Amniotic epithelial cell (primary cell): Measurements from ENCODE around the gene TRIP4.
A peak's percentile ranks its signal among the peaks of the same experiment; 100 is the strongest.
"Not testable (repeated sequence)": the region's sequence is repeated elsewhere in the genome, so short reads cannot be mapped to it uniquely, and the experiment has no call there.

Experiments used
- DNase-seq: peaks from one replicate; pipeline ENCODE4 v3.0.0-alpha.2; 2010; ENCODE audit warnings: low read depth

TRIP4 gene

DNA sequence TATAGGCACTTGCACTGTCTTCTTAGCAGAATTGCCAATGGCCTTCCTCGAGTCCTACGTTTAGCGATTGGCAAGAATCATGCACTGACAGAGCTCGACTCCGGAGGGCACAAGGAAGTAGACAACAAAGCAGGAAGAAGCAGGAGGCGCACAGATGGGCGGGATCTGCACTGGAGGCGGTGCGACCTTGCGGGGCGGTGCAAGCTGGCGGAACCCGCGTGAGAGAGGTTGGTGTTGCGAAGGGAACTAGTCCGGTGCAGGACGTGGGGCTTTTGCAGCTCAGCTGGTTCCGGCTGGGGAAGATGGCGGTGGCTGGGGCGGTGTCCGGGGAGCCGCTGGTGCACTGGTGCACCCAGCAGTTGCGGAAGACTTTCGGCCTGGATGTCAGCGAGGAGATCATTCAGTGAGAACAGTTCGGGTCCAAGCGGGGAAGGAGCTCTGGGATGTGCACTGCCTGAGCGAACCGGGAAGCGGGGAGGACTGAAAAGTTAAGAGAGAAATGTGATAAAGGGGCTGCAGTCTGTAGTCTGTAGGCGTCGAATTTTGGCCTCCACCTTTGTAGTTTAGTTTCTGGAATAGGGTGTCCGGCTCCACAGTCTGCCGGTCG is at the start of gene TRIP4:
Gene TRIP4, plus strand, starts transcription at position 275 of the 607 bp plus-strand sequence. Its CDS starts 28 bp downstream, at position 303.
- peak; percentile 98 for DNase-seq

DNA sequence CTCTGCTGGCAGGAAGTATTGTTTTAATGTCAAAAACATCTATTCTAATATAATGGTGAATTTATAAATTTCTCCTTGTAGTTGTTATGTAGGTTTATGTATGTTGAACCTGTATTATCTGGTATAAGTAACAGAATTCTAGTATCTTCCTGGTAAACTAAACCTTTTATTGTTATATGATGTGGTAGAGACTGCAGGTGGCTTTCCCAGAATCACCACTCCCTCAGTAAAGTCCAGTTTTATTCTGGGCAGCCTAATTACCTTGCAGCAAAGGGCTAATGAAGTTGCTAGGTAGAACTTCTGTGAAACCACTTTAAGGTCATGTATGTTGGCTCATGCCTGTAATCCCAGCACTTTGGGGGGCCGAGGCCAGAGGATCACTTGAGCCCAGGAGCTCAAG is 47.3 kb upstream of the TRIP4 start:
- no peak for DNase-seq

GRCh38 chr15:64341961-64342360 is 45.7 kb upstream of the TRIP4 start:
- no peak for DNase-seq

DNA sequence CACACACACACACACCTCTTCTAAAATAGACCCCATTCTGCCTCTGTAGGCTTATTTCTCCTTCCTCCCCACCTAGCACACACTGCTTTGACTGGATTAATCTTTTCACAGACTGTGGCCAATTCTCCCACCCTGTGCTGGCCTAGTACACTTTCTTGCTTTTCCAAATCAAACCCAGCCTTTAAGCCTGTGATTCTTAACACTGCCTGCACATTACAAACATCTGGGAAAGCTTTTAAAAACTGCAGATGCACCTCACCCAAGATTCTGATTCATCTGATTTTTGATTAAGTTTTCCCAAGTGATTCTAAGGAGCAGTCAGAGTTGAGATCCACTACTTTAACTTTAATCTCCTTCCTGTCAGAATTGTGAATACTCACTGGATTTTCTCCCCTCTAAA is 44.4 kb upstream of the TRIP4 start:
- no peak for DNase-seq

- DNase-seq = no peak
Measured at GRCh38 chr15:64343841-64344240, 43.8 kb upstream of the TRIP4 start.

DNA sequence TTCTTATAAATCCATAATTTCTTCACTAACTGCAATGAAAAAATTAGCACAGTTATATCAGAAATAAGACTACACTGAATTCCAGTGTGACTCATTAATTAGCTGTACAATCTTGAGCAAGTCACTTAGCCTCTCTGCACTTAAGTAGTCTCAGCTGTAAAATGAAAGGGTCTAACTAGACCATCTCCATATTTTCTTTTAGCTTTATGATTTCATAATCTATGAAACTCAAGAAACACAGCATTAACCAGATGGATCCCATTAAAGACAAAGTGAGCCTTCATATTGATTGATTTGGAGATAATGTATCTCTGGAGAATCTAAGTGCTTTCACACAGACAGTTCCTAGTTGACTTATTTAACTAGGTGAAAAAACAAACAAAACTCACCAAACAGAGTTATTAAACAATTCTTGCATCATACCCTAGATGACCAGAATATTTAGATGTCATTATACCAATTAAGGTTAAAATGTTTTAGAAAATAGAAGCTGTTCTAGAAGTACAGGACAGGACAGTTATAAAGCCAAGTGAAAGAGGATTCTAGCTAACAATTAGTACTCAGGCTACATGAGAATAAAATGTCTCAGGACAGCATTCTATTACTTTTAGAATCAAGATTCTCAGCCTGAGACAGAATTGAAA is 42.9 kb upstream of the TRIP4 start:
- DNase-seq = peak; percentile 52

DNA sequence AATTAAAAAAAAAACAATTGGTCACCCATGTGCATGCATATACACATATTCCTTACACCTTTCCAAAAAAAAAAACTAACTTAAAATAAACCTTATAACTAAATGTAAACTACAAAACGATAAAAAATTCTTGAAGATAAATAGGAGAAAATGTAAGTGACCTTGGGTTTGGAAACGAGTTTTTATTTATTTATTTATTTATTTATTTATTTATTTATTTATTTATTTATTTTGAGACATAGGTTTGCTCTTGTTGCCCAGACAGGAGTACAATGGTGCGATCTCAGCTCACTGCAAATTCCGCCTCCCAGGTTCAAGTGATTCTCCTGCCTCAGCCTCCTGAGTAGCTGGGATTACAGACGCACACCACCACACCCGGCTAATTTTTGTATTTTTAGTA is 41.4 kb upstream of the TRIP4 start:
- not testable (repeated sequence) for DNase-seq

DNA sequence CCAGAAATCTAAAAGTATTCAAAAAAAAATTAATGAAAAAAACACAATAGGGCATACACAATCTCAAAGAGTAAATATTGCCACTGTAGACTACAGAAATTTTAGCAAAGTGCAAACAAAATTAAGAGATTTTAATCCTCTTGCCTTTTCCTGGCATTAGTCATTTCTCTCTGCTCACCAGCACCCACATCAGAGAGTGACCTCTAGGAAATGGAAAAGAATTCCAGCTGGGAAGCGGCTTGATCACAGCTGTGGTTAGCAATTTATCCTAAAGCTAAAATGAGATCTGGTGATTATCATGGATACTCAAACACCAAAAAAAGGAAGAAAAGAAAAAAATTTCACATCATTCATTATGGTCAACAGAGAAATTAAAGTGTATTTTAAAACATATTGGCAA is 39.2 kb upstream of the TRIP4 start:
- DNase-seq = no peak

GRCh38 chr15:64349375-64349774 is 38.3 kb upstream of the TRIP4 start:
- DNase-seq = no peak

DNA sequence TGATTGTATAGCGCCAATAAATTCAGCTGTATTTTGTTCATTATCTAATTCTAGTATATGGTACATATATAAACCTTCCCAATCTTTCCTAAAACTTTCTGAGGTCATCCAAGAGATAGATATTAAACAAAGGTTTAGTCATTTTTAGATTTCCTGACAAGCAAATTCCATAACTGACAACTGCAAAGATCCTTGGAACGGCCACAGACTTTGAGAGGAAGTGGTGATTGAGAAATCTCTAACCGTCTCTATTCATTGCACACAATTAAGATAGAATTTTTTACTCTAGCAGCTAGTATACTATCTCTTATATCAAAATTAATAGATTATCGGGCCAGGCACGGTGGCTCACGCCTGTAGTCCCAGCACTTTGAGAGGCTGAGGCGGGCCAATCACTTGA is 36.4 kb upstream of the TRIP4 start:
- no peak for DNase-seq

GRCh38 chr15:64354688-64355344 is 32.8 kb upstream of the TRIP4 start:
- peak; percentile 58 for DNase-seq

GRCh38 chr15:64355348-64355943 is 32.2 kb upstream of the TRIP4 start:
- no peak for DNase-seq

DNA sequence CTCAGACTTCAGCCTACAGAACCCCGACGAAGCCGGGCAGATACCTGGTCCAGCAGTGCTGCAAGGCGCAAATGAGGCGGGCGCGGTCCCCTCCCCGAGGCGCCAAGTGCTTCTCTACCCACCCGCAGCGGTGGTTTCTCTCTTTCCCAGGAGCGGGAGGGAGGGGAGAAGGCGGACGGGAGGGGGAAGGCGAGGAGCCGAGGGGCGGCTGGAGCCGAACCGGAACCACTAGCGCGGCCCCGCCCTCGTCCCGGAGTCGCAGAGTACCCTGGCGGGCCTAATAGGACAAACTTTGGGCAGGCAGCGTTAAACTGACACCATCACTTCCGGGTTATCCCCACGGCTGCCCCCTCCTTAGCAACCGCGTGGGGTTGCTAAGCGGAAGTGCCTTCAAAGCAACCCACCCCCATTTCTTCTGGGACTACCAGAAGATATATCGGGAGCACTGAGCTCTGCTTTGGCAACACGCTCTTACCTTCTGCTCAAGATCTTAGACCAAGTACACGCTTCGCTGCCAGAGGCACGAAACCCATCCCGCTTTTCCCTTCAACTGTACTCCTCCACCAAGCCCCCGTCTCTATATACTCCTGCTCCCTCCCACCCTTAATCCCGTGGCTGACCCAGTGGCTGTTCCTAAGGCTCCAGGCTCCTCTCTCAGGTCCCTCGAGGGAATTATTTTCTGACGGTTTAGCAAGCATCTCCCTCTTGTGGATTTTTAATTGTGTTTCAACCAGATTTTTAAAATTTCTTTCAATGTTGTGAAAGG is 31.5 kb upstream of the TRIP4 start, which contains the start of gene CSNK1G1:
Gene CSNK1G1, minus strand, starts transcription at position 230 of the 766 bp plus-strand sequence. CDS start 55,674 bp downstream, outside the sequence.
- DNase-seq = peak; percentile 98

GRCh38 chr15:64356710-64357040 is 31.0 kb upstream of the TRIP4 start:
- no peak for DNase-seq

GRCh38 chr15:64361259-64361658 is 26.4 kb upstream of the TRIP4 start:
- DNase-seq = no peak

DNA sequence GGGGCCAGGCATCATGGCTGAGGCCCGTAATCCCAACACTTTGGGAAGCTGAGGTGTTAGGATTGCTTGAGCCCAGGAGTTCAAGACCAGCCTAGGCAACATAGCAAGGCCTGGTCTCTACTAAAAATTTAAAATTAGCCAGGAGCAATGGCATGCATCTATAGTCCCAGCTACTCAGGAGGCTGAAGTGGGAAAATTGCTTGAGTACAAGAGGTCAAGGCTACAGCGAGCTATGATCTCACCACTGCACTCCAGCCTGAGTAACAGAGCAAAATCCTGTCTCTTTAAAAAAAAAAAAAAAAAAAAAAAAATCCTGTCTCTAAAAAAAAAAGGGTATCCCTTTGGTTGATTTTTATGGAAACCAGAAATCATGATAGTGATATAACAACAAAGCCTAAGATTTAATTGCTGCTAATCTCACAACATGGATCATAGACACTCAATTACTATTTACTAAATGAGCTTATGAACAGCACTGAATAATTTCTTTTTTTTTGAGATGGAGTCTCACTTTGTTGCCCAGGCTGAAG is 18.5 kb upstream of the TRIP4 start:
- DNase-seq = peak; percentile 24

GRCh38 chr15:64371383-64371782 is 16.3 kb upstream of the TRIP4 start:
- not testable (repeated sequence) for DNase-seq

DNA sequence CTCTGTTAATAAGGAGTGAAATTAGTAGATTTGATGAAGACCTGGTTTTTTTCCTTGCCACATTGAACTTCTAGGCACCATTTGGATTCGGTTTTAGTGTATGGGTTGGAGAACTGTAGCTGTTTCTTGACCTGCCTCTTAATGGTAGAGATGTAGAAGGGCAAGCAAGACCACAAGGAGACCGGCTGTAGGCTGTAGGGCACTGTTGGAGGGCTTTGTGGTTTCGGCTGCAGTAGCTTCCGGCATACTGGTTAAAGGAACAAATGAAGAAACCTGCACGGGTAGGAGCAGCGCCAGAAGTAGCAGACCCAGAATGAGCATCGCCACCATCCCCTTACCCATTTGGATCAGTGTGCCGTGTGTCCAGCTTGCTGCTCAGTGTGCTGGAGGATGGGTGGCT is 14.3 kb upstream of the TRIP4 start:
- DNase-seq = no peak

DNA sequence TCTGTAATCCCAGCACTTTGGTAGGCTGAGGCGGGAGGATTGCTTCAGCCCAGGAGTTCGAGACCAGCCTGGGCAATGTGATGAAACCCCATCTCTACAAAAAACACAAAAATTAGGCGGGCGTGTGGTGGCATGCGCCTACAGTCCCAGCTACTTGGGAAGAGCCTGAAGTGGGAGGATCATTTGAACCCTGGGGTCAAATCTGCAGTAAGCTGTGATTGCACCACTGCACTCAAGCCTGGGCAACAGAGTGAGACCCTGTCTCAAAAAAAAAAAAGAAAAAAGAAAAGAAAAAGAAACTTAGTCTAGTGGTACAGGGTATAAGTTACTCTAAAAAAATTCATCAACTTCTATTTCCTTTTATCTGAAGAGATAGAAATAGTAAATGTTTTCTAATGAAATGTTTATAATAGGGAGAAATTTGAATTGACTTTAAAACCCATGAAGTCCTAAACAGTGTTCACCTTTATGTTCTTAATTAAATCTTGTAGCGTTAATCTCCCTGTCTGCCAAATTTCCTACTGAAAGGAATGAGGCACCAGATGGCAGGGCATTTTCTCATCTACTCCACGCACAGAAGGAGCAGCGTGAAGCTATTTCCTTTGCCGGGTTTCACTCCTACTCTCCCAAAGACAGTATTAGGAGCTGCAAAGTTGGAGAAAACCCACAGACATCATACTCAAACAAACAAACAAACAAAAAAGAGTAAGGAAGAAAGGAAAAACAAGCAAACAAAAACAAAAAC is 8.2 kb upstream of the TRIP4 start:
- DNase-seq = no peak

- DNase-seq = not testable (repeated sequence)
Measured at GRCh38 chr15:64380130-64380870, 7.3 kb upstream of the TRIP4 start.
